Cardiac fibroblast (primary cell): ENCODE data around the gene DMAC2L.

Experiments
- DNase-seq, 2 donors: peaks; one replicate each; pipeline versions ENCODE4 v3.0.0 to v3.0.0-alpha.2; 2010; ENCODE audit warnings: low read depth in 2 of 2
- H3K4me3 ChIP-seq, 2 donors: replicated peaks in 1 of 2; 1 replicate in 1 of 2; 2 replicates in 1 of 2; pipeline ENCODE4 v1.5.1; 2011; ENCODE audit warnings: low read depth in 2 of 2, low read length in 2 of 2, mild to moderate bottlenecking in 2 of 2, moderate library complexity in 1 of 2
- TF ChIP-seq, protein P1 (sequence below): IDR thresholded peaks from one replicate; pipeline ENCODE4 v1.5.1; 2011; ENCODE audit warnings: low read depth, mild to moderate bottlenecking, low read length, inconsistent platforms

DMAC2L gene

DNA sequence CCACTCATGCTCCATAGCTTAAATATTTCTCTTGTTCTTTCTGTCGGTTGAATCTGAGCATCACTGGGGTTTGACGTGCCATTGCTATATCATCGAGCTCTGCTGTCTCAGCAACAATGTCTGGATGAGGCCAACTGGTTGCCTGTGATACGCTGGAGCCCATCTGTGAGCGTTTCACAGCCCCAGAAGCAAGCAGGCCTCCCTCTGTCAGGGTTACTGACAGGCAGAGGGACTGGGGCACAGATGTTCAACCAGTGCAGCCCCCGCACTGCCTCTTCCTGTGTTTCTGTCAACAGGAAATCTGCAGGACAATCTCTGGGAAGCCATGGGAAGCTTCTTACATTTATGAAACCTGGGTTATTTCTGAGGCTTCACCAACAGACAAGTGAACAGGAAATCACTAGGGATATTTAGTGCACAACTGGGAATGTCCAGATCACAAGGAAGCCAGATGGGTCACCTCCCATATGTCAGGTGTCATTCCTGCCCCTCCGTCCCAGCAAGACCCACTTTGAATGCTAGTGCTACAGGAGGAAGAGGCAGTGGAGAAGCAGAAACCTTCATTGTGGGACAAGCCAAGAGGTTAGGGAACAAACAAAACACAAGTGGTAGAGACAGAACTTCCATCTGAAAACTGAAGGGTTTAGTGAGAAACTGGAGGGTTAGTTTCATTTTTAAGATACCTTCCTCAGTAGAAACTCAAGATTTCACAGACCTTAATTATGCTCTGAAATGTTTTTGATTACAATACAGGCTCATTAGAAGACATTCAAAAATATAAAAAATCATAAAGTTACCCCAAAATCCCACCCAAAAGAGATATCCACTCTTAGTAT lies 24.1 kb downstream of the DMAC2L start:
- TF ChIP-seq, protein P1, sequence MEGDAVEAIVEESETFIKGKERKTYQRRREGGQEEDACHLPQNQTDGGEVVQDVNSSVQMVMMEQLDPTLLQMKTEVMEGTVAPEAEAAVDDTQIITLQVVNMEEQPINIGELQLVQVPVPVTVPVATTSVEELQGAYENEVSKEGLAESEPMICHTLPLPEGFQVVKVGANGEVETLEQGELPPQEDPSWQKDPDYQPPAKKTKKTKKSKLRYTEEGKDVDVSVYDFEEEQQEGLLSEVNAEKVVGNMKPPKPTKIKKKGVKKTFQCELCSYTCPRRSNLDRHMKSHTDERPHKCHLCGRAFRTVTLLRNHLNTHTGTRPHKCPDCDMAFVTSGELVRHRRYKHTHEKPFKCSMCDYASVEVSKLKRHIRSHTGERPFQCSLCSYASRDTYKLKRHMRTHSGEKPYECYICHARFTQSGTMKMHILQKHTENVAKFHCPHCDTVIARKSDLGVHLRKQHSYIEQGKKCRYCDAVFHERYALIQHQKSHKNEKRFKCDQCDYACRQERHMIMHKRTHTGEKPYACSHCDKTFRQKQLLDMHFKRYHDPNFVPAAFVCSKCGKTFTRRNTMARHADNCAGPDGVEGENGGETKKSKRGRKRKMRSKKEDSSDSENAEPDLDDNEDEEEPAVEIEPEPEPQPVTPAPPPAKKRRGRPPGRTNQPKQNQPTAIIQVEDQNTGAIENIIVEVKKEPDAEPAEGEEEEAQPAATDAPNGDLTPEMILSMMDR = no peak
- peak; percentile 65 to 72 for DNase-seq
- peak overlapping the region in 1 of 2 donors; percentile 19 for H3K4me3 ChIP-seq

DNA sequence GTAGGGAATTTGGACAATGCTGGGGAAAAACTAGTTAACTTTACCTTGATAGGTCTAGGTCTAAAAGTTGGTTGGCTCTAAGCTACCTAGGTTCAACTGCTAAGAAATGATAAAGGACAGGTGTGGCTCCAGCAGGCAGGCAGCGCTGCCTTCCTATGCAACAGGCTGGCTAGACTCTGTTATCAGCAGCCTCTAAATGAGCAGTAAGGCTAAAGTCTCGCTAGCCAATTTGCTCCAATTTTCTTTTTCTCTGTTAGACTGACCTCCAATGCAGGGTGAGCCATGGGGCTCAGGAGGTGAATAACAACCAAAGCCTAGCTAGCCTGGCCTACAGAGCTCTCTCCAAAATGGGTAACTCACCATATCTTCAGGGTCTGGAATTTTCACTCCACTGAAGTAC lies 26.5 kb downstream of the DMAC2L start:
- TF ChIP-seq, protein P1 = no peak
- H3K4me3 ChIP-seq = no peak overlapping the region
- no peak for DNase-seq

DNA sequence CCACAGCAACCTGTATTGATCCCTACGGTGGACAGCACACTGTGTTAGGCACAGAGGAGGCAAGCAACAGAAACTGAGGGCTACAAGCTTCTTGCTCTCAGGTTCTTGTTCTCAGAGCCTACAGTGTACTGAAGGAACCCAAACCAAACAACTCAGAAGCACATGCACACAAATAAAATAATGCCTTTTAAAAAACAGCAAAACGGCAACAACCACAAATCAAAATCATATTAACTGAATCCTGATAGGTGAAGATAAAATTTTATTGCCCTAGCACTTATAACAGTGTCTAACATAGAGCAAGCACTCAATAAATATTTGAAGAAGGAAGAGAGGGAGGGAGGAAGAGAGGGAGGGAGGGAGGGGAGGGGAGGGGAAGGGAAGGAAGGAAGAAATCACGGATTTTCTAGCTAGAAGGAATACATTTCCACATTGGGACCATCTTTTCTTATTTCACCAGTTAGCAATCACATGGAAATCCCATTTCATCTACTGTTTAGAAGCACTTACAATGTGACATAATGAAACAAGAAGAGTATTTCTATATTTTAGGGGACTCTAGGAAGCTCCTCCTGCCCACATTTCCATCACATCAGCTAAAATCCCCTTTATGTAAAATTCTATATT lies 27.2 kb downstream of the DMAC2L start:
- TF ChIP-seq, protein P1 = no peak
- no peak overlapping the region for H3K4me3 ChIP-seq
- DNase-seq = no peak

DNA sequence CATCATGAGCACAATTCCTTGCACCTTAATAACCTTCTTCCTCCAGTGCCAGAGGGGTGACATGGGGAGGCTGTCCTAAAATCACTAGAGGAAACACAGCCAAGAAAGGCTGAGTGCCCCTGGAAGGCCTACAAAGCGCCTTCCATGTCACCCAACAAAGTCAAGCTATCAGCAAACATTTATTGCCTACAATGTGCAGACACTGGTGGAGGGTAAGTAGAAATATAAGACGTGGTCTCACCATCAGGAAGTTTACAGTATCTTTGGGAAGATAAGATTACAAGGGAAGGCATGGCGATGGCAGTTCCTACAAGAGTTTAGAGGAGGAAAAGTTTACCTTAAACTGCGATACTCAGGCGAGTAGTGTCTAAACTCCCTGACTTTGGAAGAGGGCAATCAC lies 27.9 kb downstream of the DMAC2L start:
- DNase-seq = no peak

DNA sequence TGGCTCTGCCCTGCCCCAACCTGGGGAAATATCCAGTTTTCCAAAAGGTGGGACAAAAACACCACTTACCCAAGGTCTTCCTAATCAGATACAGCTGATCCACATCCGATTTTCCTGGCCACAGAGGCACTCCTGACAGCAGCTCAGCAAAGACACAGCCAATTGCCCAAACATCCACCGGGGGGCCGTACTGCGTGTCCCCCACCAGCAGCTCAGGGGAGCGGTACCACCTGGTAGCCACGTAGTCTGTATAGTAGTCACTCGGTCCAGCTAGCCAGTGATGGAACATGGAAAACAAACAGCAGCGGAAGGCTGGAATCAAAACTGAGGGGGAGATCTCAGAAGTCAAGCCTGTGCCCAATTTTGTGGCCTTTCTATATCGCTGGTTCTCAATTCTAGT lies 28.8 kb downstream of the DMAC2L start:
- no peak for DNase-seq

More for the DNA sequence above, 27.9 kb downstream of the DMAC2L start:
- no peak overlapping the region for H3K4me3 ChIP-seq
- TF ChIP-seq, protein P1 = no peak

DNA sequence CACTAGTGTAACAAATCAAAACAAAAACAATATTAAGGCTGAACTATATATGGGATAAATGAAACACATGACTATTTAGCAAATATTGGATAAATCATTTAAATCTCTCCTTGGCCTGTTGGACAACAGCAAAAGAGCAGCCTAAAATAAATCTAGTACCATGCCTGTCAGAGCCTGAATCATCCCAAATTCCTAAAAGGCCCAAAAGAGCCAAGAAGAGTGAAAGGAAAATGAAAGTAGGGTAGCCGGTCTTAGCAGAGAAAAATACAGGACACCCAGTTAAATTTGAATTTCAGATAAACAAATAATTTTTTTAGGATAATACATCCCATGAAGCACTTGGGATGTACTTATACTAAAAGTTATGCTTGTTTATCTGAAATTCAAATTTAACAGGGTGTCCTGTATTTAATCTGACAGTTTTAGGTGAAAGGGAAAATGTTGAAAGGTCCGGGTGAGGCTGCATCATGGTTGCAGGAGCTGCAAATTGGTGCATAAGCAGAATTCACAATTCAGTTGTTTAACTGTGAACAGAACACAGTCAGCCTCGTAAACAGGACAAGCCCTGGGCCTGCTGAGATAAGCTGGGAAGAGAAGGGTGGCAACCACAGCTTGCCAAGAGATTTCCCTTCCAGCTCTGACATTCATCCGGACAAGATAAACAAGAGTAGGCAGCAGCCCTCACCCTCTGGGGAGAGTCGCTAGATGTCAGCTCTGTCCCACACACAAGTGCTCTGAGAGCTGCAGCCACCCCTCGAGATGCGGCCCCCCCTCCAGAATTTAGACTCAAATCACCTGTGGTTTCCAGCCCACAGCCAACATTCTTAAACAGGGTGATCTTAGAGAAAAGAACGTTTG lies 30.3 kb downstream of the DMAC2L start:
- H3K4me3 ChIP-seq = peak overlapping the region in 1 of 2 donors; percentile 15
- peak; percentile 66 to 81 for DNase-seq
- TF ChIP-seq, protein P1 = peak; percentile 32

More for the DNA sequence above, 28.8 kb downstream of the DMAC2L start:
- H3K4me3 ChIP-seq = no peak overlapping the region
- TF ChIP-seq, protein P1 = peak; percentile 8
